T-helper 1 cell (primary cell): ENCODE data around the gene C13orf42.
A peak's percentile ranks its signal among the peaks of the same experiment; 100 is the strongest.
"Not testable (repeated sequence)": the region's sequence is repeated elsewhere in the genome, so short reads cannot be mapped to it uniquely, and the experiment has no call there.

Experiments
- DNase-seq, 5 donors: peaks; one replicate each; pipeline ENCODE4 v3.0.0-alpha.2; 2012 to 2020

C13orf42 gene

GRCh38 chr13:51120873-51121272 lies 9.8 kb upstream of the C13orf42 start:
- peak in 1 of 5 donors; percentile 17 for DNase-seq

- DNase-seq = no peak
These were observed 7.8 kb upstream of the C13orf42 start for GRCh38 chr13:51118809-51119431.

- DNase-seq = no peak
These were observed 2.9 kb upstream of the C13orf42 start for GRCh38 chr13:51113969-51114368.

- DNase-seq = no peak
These were observed 2.3 kb upstream of the C13orf42 start for GRCh38 chr13:51113186-51113881.

- DNase-seq = no peak
These were observed 1.7 kb upstream of the C13orf42 start for GRCh38 chr13:51112771-51113170.

- no peak for DNase-seq
These were observed 923 bp upstream of the C13orf42 start for GRCh38 chr13:51111997-51112396.

GRCh38 chr13:51107996-51108395 lies 3.1 kb downstream of the C13orf42 start:
- no peak for DNase-seq

GRCh38 chr13:51105046-51105445 lies 6.0 kb downstream of the C13orf42 start:
- DNase-seq = no peak

- no peak for DNase-seq
These were observed 9.3 kb downstream of the C13orf42 start for GRCh38 chr13:51101636-51102235.

- no peak for DNase-seq
These were observed 13.6 kb downstream of the C13orf42 start for GRCh38 chr13:51097353-51098043.

- no peak for DNase-seq
These were observed 14.9 kb downstream of the C13orf42 start for GRCh38 chr13:51096131-51096530.

GRCh38 chr13:51093574-51093973 lies 17.5 kb downstream of the C13orf42 start:
- no peak for DNase-seq

GRCh38 chr13:51091839-51092238 lies 19.2 kb downstream of the C13orf42 start:
- DNase-seq = no peak

GRCh38 chr13:51083706-51084105 lies 27.4 kb downstream of the C13orf42 start:
- DNase-seq = no peak

GRCh38 chr13:51080478-51081065 lies 30.5 kb downstream of the C13orf42 start:
- not testable (repeated sequence) for DNase-seq

GRCh38 chr13:51071493-51071892 lies 39.6 kb downstream of the C13orf42 start:
- no peak for DNase-seq

GRCh38 chr13:51070005-51070649 lies 40.9 kb downstream of the C13orf42 start:
- peak; percentile 45 to 81 (median 61) for DNase-seq

- no peak for DNase-seq
These were observed 42.6 kb downstream of the C13orf42 start for GRCh38 chr13:51068501-51068900.

GRCh38 chr13:51067706-51068105 lies 43.4 kb downstream of the C13orf42 start:
- DNase-seq = no peak

- no peak for DNase-seq
These were observed 43.8 kb downstream of the C13orf42 start for GRCh38 chr13:51067210-51067701.

GRCh38 chr13:51066091-51066831 lies 44.8 kb downstream of the C13orf42 start:
- no peak for DNase-seq
